ENCODE data around the gene OXTR. TPM values are rescaled to one million over a fixed set of nuclear protein-coding genes. Genes with fewer than 3 reads are reported as not detected.

The OXTR gene
- total RNA-seq, result 5.3 and 7.9 TPM in 2 replicates
- long read RNA-seq, result 0 reads

GRCh38 chr3:8769088-8769822 is at the start of gene OXTR:
Gene OXTR, minus strand, starts transcription at chr3:8769613. Its CDS starts 1,426 bp downstream, at chr3:8768187.
- TF ChIP-seq CTCF (conservative IDR thresholded peaks at IDR 0.05), result peak; percentile 99
- no peaks in the 10 kb centered on the region for H3K9me3 Mint-ChIP-seq
- H3K36me3 Mint-ChIP-seq (ENCODE audit: low read depth), result peaks cover 2% of the 10 kb centered on the region
- DNase-seq (ENCODE audit: low read depth, low spot score), result peak; percentile 79
- peak within 1 kb of the TSS; percentile 74 for H3K4me3 Mint-ChIP-seq
- H3K27me3 Mint-ChIP-seq (ENCODE audit: low read depth), result peaks cover 37% of the 10 kb centered on the region
- peak within 1 kb of the TSS; percentile 12 for H3K27ac Mint-ChIP-seq (ENCODE audit: unreplicated experiment)
- peaks cover 32% of the 10 kb centered on the region for H3K4me1 Mint-ChIP-seq

GRCh38 chr3:8817486-8817885 is 48.1 kb upstream of the OXTR start:
- H3K4me3 Mint-ChIP-seq, result no peak overlapping the region
- H3K36me3 Mint-ChIP-seq (ENCODE audit: low read depth), result peaks cover 52% of the 10 kb centered on the region
- no peak for DNase-seq (ENCODE audit: low read depth, low spot score)
- H3K9me3 Mint-ChIP-seq, result peaks cover 36% of the 10 kb centered on the region
- H3K27ac Mint-ChIP-seq (ENCODE audit: unreplicated experiment), result no peak overlapping the region
- no peak for TF ChIP-seq CTCF (conservative IDR thresholded peaks at IDR 0.05)
- no peaks in the 10 kb centered on the region for H3K27me3 Mint-ChIP-seq (ENCODE audit: low read depth)
- H3K4me1 Mint-ChIP-seq, result peaks cover 6% of the 10 kb centered on the region

GRCh38 chr3:8816106-8816505 is 46.7 kb upstream of the OXTR start:
- peaks cover 6% of the 10 kb centered on the region for H3K4me1 Mint-ChIP-seq
- H3K27me3 Mint-ChIP-seq (ENCODE audit: low read depth), result no peaks in the 10 kb centered on the region
- H3K27ac Mint-ChIP-seq (ENCODE audit: unreplicated experiment), result peak overlapping the region; percentile 30
- H3K9me3 Mint-ChIP-seq, result peaks cover 28% of the 10 kb centered on the region
- H3K36me3 Mint-ChIP-seq (ENCODE audit: low read depth), result peaks cover 50% of the 10 kb centered on the region
- H3K4me3 Mint-ChIP-seq, result no peak overlapping the region
- TF ChIP-seq CTCF (conservative IDR thresholded peaks at IDR 0.05), result no peak
- no peak for DNase-seq (ENCODE audit: low read depth, low spot score)

- TF ChIP-seq CTCF (conservative IDR thresholded peaks at IDR 0.05), result no peak
- H3K36me3 Mint-ChIP-seq (ENCODE audit: low read depth), result peaks cover 32% of the 10 kb centered on the region
- H3K4me1 Mint-ChIP-seq, result peaks cover 23% of the 10 kb centered on the region
- no peak overlapping the region for H3K4me3 Mint-ChIP-seq
- DNase-seq (ENCODE audit: low read depth, low spot score), result no peak
- peaks cover 16% of the 10 kb centered on the region for H3K9me3 Mint-ChIP-seq
- H3K27ac Mint-ChIP-seq (ENCODE audit: unreplicated experiment), result no peak overlapping the region
- H3K27me3 Mint-ChIP-seq (ENCODE audit: low read depth), result no peaks in the 10 kb centered on the region
Measured at GRCh38 chr3:8813411-8813810, 44.0 kb upstream of the OXTR start.

GRCh38 chr3:8810561-8810960 is 41.1 kb upstream of the OXTR start:
- no peak for TF ChIP-seq CTCF (conservative IDR thresholded peaks at IDR 0.05)
- Mint-ChIP-seq H3K27me3 (ENCODE audit: low read depth) (no peaks in the 10 kb centered on the region), H3K4me3 (no peak overlapping the region), H3K4me1 (peaks cover 20% of the 10 kb centered on the region), H3K36me3 (ENCODE audit: low read depth) (peaks cover 13% of the 10 kb centered on the region), H3K27ac (ENCODE audit: unreplicated experiment) (no peak overlapping the region), H3K9me3 (peaks cover 6% of the 10 kb centered on the region)
- no peak for DNase-seq (ENCODE audit: low read depth, low spot score)

All from neural crest cell (in vitro differentiated cells).